ENCODE measurements around the gene ASMTL. TPM values are rescaled to one million over a fixed set of nuclear protein-coding genes. Genes with fewer than 3 reads are reported as not detected.
"Not testable (repeated sequence)": the region's sequence is repeated elsewhere in the genome, so short reads cannot be mapped to it uniquely, and the experiment has no call there.

The ASMTL gene
- total RNA-seq, 1 experiment from 2014 or later, result 42.7 TPM

- Histone ChIP-seq H3K79me2 (ENCODE audit: low read depth) (no peaks in the 10 kb centered on the region), H3K27ac (no peak overlapping the region), H3F3A (ENCODE audit: insufficient read depth, low read depth) (no peaks in the 10 kb centered on the region; the same call in 1 of the 2 replicates), H2AFZ (no peak overlapping the region), H3K36me3 (ENCODE audit: low read depth) (no peaks in the 10 kb centered on the region), H3K4me1 (replicated peaks; ENCODE audit: insufficient read depth) (no peaks in the 10 kb centered on the region), H4K20me1 (ENCODE audit: insufficient read depth) (no peaks in the 10 kb centered on the region), H3K9me3 (ENCODE audit: insufficient read depth, low read depth) (no peaks in the 10 kb centered on the region), H3K4me3 (no peak overlapping the region), H3K27me3 (ENCODE audit: insufficient read depth, low read depth) (peaks cover under 1% of the 10 kb centered on the region; the same call in 1 of the 2 replicates), H3K4me2 (no peak overlapping the region), H3K9me2 (ENCODE audit: insufficient read depth) (no peaks in the 10 kb centered on the region)
- no peak for DNase-seq
- BruUV-seq (replicated peaks), result no TSS peak
- no peak for TF ChIP-seq EZH2 (IDR thresholded peaks at IDR 0.05; ENCODE audit: low read depth)
- no peak for TF ChIP-seq CTCF (conservative IDR thresholded peaks at IDR 0.05)
- ChIA-PET POLR2A (ENCODE audit: unreplicated experiment) (no interaction called here), CTCF (no interaction called here)
- intact Hi-C loops (cut with micrococcal nuclease; ENCODE audit: unreplicated experiment), result no loop called here
These were observed 40.7 kb upstream of the ASMTL start for GRCh38 chrX:1493412-1493811.

- H3K4me3 ChIP-seq, result no peak overlapping the region
- no peaks in the 10 kb centered on the region for H3K79me2 ChIP-seq (ENCODE audit: low read depth)
- no peak overlapping the region for H2AFZ ChIP-seq
- CTCF ChIA-PET, result no interaction called here
- H3K9me3 ChIP-seq (ENCODE audit: insufficient read depth, low read depth), result no peaks in the 10 kb centered on the region
- H4K20me1 ChIP-seq (ENCODE audit: insufficient read depth), result no peaks in the 10 kb centered on the region
- no peaks in the 10 kb centered on the region; the same call in 1 of the 2 replicates for H3F3A ChIP-seq (ENCODE audit: insufficient read depth, low read depth)
- BruUV-seq (replicated peaks), result no TSS peak
- H3K4me1 ChIP-seq (replicated peaks; ENCODE audit: insufficient read depth), result no peaks in the 10 kb centered on the region
- H3K27ac ChIP-seq, result no peak overlapping the region
- no peaks in the 10 kb centered on the region for H3K9me2 ChIP-seq (ENCODE audit: insufficient read depth)
- TF ChIP-seq CTCF (conservative IDR thresholded peaks at IDR 0.05) (no peak), EZH2 (IDR thresholded peaks at IDR 0.05; ENCODE audit: low read depth) (no peak)
- H3K36me3 ChIP-seq (ENCODE audit: low read depth), result no peaks in the 10 kb centered on the region
- POLR2A ChIA-PET (ENCODE audit: unreplicated experiment), result no interaction called here
- H3K4me2 ChIP-seq, result no peak overlapping the region
- intact Hi-C loops (cut with micrococcal nuclease; ENCODE audit: unreplicated experiment), result no loop called here
- peaks cover 7% of the 10 kb centered on the region for H3K27me3 ChIP-seq (ENCODE audit: insufficient read depth, low read depth)
- no peak for DNase-seq
These were observed 39.8 kb upstream of the ASMTL start for GRCh38 chrX:1492421-1493012.

GRCh38 chrX:1491851-1492349, 39.2 kb upstream of the ASMTL start:
- Histone ChIP-seq H3K27ac (no peak overlapping the region), H3K27me3 (ENCODE audit: insufficient read depth, low read depth) (peaks cover 13% of the 10 kb centered on the region), H3K4me2 (no peak overlapping the region), H3K9me3 (ENCODE audit: insufficient read depth, low read depth) (no peaks in the 10 kb centered on the region), H3K36me3 (ENCODE audit: low read depth) (no peaks in the 10 kb centered on the region), H3K9me2 (ENCODE audit: insufficient read depth) (no peaks in the 10 kb centered on the region), H2AFZ (no peak overlapping the region), H4K20me1 (ENCODE audit: insufficient read depth) (no peaks in the 10 kb centered on the region), H3K4me3 (no peak overlapping the region), H3F3A (ENCODE audit: insufficient read depth, low read depth) (no peaks in the 10 kb centered on the region; the same call in 1 of the 2 replicates), H3K79me2 (ENCODE audit: low read depth) (no peaks in the 10 kb centered on the region), H3K4me1 (replicated peaks; ENCODE audit: insufficient read depth) (no peaks in the 10 kb centered on the region)
- POLR2A ChIA-PET (ENCODE audit: unreplicated experiment), result no interaction called here
- DNase-seq, result peak in 1 of 2 experiments; percentile 55
- TF ChIP-seq CTCF (conservative IDR thresholded peaks at IDR 0.05), result no peak
- no peak for TF ChIP-seq EZH2 (IDR thresholded peaks at IDR 0.05; ENCODE audit: low read depth)
- intact Hi-C loops (cut with micrococcal nuclease; ENCODE audit: unreplicated experiment), result no loop called here
- CTCF ChIA-PET, result no interaction called here
- no TSS peak for BruUV-seq (replicated peaks)

GRCh38 chrX:1491248-1491647, 38.5 kb upstream of the ASMTL start:
- H2AFZ ChIP-seq; H3K9me3 ChIP-seq (ENCODE audit: insufficient read depth, low read depth); intact Hi-C loops (cut with micrococcal nuclease; ENCODE audit: unreplicated experiment); H3K4me3 ChIP-seq; H3K4me1 ChIP-seq (replicated peaks; ENCODE audit: insufficient read depth); H4K20me1 ChIP-seq (ENCODE audit: insufficient read depth); H3K27ac ChIP-seq; H3K9me2 ChIP-seq (ENCODE audit: insufficient read depth); H3K4me2 ChIP-seq; H3K36me3 ChIP-seq (ENCODE audit: low read depth); H3K79me2 ChIP-seq (ENCODE audit: low read depth); H3F3A ChIP-seq (ENCODE audit: insufficient read depth, low read depth); BruUV-seq (replicated peaks); DNase-seq; POLR2A ChIA-PET (ENCODE audit: unreplicated experiment); CTCF ChIA-PET: not testable (repeated sequence)
- peaks cover 20% of the 10 kb centered on the region for H3K27me3 ChIP-seq (ENCODE audit: insufficient read depth, low read depth)

GRCh38 chrX:1490723-1491122, 38.0 kb upstream of the ASMTL start:
- H2AFZ ChIP-seq; CTCF ChIA-PET; H3K4me2 ChIP-seq; DNase-seq; POLR2A ChIA-PET (ENCODE audit: unreplicated experiment); H4K20me1 ChIP-seq (ENCODE audit: insufficient read depth); H3K79me2 ChIP-seq (ENCODE audit: low read depth); intact Hi-C loops (cut with micrococcal nuclease; ENCODE audit: unreplicated experiment); H3K4me1 ChIP-seq (replicated peaks; ENCODE audit: insufficient read depth); H3K9me3 ChIP-seq (ENCODE audit: insufficient read depth, low read depth); H3K27ac ChIP-seq; BruUV-seq (replicated peaks); H3F3A ChIP-seq (ENCODE audit: insufficient read depth, low read depth); H3K4me3 ChIP-seq; H3K36me3 ChIP-seq (ENCODE audit: low read depth); H3K9me2 ChIP-seq (ENCODE audit: insufficient read depth): not testable (repeated sequence)
- H3K27me3 ChIP-seq (ENCODE audit: insufficient read depth, low read depth), result peaks cover 23% of the 10 kb centered on the region

Data from PC-9 (cell line).